HG02610 (cell line): ENCODE data around the gene BOLL.
"Not testable (repeated sequence)": the region's sequence is repeated elsewhere in the genome, so short reads cannot be mapped to it uniquely, and the experiment has no call there.

ENCODE experiments used
- ATAC-seq: cut with Tn5 transposase; IDR thresholded peaks from one replicate; pipeline ENCODE4 v1.9.1; 2021; ENCODE audit warnings: mild to moderate bottlenecking, moderate library complexity; ENCODE audit not compliant: unreplicated experiment

BOLL gene

GRCh38 chr2:197707316-197708213 is 77.6 kb downstream of the BOLL start:
- ATAC-seq: no peak

- no peak for ATAC-seq
Observed at GRCh38 chr2:197706839-197707207, 78.3 kb downstream of the BOLL start.

GRCh38 chr2:197705912-197706838 is 78.9 kb downstream of the BOLL start:
- no peak for ATAC-seq

GRCh38 chr2:197705121-197705911 is 79.8 kb downstream of the BOLL start, which contains the start of gene MARS2:
MARS2 (plus strand) TSS chr2:197705369; CDS start chr2:197705406, 37 bp downstream.
- peak; percentile 84 for ATAC-seq

- ATAC-seq: peak; percentile 31
Observed at GRCh38 chr2:197704434-197705120, 80.5 kb downstream of the BOLL start.

- ATAC-seq: no peak
Observed at GRCh38 chr2:197700960-197701359, 84.2 kb downstream of the BOLL start.

- ATAC-seq: not testable (repeated sequence)
Observed at GRCh38 chr2:197699724-197700123, 85.4 kb downstream of the BOLL start.

- not testable (repeated sequence) for ATAC-seq
Observed at GRCh38 chr2:197696571-197696970, 88.5 kb downstream of the BOLL start.

- ATAC-seq: not testable (repeated sequence)
Observed at GRCh38 chr2:197695971-197696370, 89.1 kb downstream of the BOLL start.

- not testable (repeated sequence) for ATAC-seq
Observed at GRCh38 chr2:197695206-197695605, 89.9 kb downstream of the BOLL start.

- ATAC-seq: no peak
Observed at GRCh38 chr2:197677483-197677882, 107.6 kb downstream of the BOLL start.

GRCh38 chr2:197677056-197677455 is 108.1 kb downstream of the BOLL start:
- no peak for ATAC-seq
